Activated naive CD8-positive, alpha-beta T cell treated with anti-CD3 and anti-CD28 coated beads for 36 hours (primary cell): ENCODE data around the gene PTPRN2. TPM values are rescaled to one million over a fixed set of nuclear protein-coding genes. Genes with fewer than 3 reads are reported as not detected.

Source experiments
- DNase-seq: peaks from one replicate; pipeline ENCODE4 v3.0.0; 2021
- H3K27ac Mint-ChIP-seq: one replicate; pipeline ENCODE4 v1.8.0; 2022; ENCODE audit warnings: mild to moderate bottlenecking, moderate library complexity, mixed read lengths
- H3K27me3 Mint-ChIP-seq: one replicate; pipeline ENCODE4 v1.8.0; 2022; ENCODE audit warnings: mild to moderate bottlenecking, mixed read lengths
- H3K36me3 Mint-ChIP-seq: one replicate; pipeline ENCODE4 v1.8.0; 2021; ENCODE audit warnings: mild to moderate bottlenecking, mixed read lengths
- H3K4me1 Mint-ChIP-seq: one replicate; pipeline ENCODE4 v1.8.0; 2021; ENCODE audit warnings: mixed read lengths
- H3K4me3 Mint-ChIP-seq: one replicate; pipeline ENCODE4 v1.8.0; 2022; ENCODE audit warnings: mild to moderate bottlenecking, moderate library complexity, mixed read lengths
- H3K9me3 Mint-ChIP-seq: one replicate; pipeline ENCODE4 v1.8.0; 2022; ENCODE audit warnings: mixed read lengths
- total RNA-seq, 2 experiments: library from RNA; stranded (reverse); gene quantifications; one replicate each; pipeline ENCODE4 v1.2.3, GENCODE V29; 2021

PTPRN2 gene
- total RNA-seq, 2 experiments from 2014 or later, result 0.72 to 0.74 TPM

- Mint-ChIP-seq H3K9me3 (peaks cover 3% of the 10 kb centered on the region), H3K36me3 (no peaks in the 10 kb centered on the region), H3K27ac (no peak overlapping the region), H3K27me3 (no peaks in the 10 kb centered on the region), H3K4me3 (no peak overlapping the region), H3K4me1 (no peaks in the 10 kb centered on the region)
- no peak for DNase-seq
These were observed 506.7 kb downstream of the PTPRN2 start for GRCh38 chr7:158080899-158081445.

GRCh38 chr7:158077934-158078910, 509.4 kb downstream of the PTPRN2 start:
- no peaks in the 10 kb centered on the region for H3K36me3 Mint-ChIP-seq
- H3K4me3 Mint-ChIP-seq, result no peak overlapping the region
- H3K27me3 Mint-ChIP-seq, result no peaks in the 10 kb centered on the region

GRCh38 chr7:158077151-158077840, 510.3 kb downstream of the PTPRN2 start:
- Mint-ChIP-seq H3K9me3 (no peaks in the 10 kb centered on the region), H3K36me3 (no peaks in the 10 kb centered on the region), H3K4me1 (no peaks in the 10 kb centered on the region), H3K27ac (no peak overlapping the region), H3K4me3 (no peak overlapping the region), H3K27me3 (no peaks in the 10 kb centered on the region)
- DNase-seq, result no peak

More at GRCh38 chr7:158077934-158078910, 509.4 kb downstream of the PTPRN2 start:
- no peak for DNase-seq
- no peaks in the 10 kb centered on the region for H3K4me1 Mint-ChIP-seq
- H3K27ac Mint-ChIP-seq, result no peak overlapping the region
- no peaks in the 10 kb centered on the region for H3K9me3 Mint-ChIP-seq

- H3K4me1 Mint-ChIP-seq, result no peaks in the 10 kb centered on the region
- H3K36me3 Mint-ChIP-seq, result no peaks in the 10 kb centered on the region
- no peak overlapping the region for H3K27ac Mint-ChIP-seq
- no peaks in the 10 kb centered on the region for H3K9me3 Mint-ChIP-seq
- no peak overlapping the region for H3K4me3 Mint-ChIP-seq
- DNase-seq, result no peak
- no peaks in the 10 kb centered on the region for H3K27me3 Mint-ChIP-seq
These were observed 511.0 kb downstream of the PTPRN2 start for GRCh38 chr7:158076656-158077055.

- H3K27me3 Mint-ChIP-seq, result no peaks in the 10 kb centered on the region
- no peak overlapping the region for H3K4me3 Mint-ChIP-seq
- H3K9me3 Mint-ChIP-seq, result no peaks in the 10 kb centered on the region
- no peak for DNase-seq
- H3K4me1 Mint-ChIP-seq, result no peaks in the 10 kb centered on the region
- H3K36me3 Mint-ChIP-seq, result no peaks in the 10 kb centered on the region
- H3K27ac Mint-ChIP-seq, result no peak overlapping the region
These were observed 511.4 kb downstream of the PTPRN2 start for GRCh38 chr7:158076215-158076614.

GRCh38 chr7:158075633-158076001, 512.0 kb downstream of the PTPRN2 start:
- no peak overlapping the region for H3K4me3 Mint-ChIP-seq
- no peaks in the 10 kb centered on the region for H3K4me1 Mint-ChIP-seq
- H3K36me3 Mint-ChIP-seq, result no peaks in the 10 kb centered on the region
- no peaks in the 10 kb centered on the region for H3K9me3 Mint-ChIP-seq
- no peak for DNase-seq
- no peak overlapping the region for H3K27ac Mint-ChIP-seq
- no peaks in the 10 kb centered on the region for H3K27me3 Mint-ChIP-seq

- Mint-ChIP-seq H3K9me3 (peaks cover under 1% of the 10 kb centered on the region), H3K36me3 (no peaks in the 10 kb centered on the region), H3K27ac (no peak overlapping the region), H3K27me3 (no peaks in the 10 kb centered on the region), H3K4me1 (no peaks in the 10 kb centered on the region), H3K4me3 (no peak overlapping the region)
- DNase-seq, result no peak
These were observed 512.6 kb downstream of the PTPRN2 start for GRCh38 chr7:158074896-158075632.

GRCh38 chr7:158073845-158074840, 513.5 kb downstream of the PTPRN2 start:
- Mint-ChIP-seq H3K36me3 (no peaks in the 10 kb centered on the region), H3K27me3 (no peaks in the 10 kb centered on the region), H3K4me3 (no peak overlapping the region), H3K27ac (no peak overlapping the region), H3K4me1 (no peaks in the 10 kb centered on the region), H3K9me3 (peaks cover 2% of the 10 kb centered on the region)
- DNase-seq, result no peak

GRCh38 chr7:158072991-158073730, 514.5 kb downstream of the PTPRN2 start:
- H3K27ac Mint-ChIP-seq, result no peak overlapping the region

GRCh38 chr7:158070222-158070920, 517.3 kb downstream of the PTPRN2 start:
- Mint-ChIP-seq H3K4me3 (no peak overlapping the region), H3K36me3 (no peaks in the 10 kb centered on the region), H3K4me1 (no peaks in the 10 kb centered on the region), H3K27ac (no peak overlapping the region), H3K9me3 (peaks cover 2% of the 10 kb centered on the region), H3K27me3 (no peaks in the 10 kb centered on the region)
- no peak for DNase-seq

More at GRCh38 chr7:158072991-158073730, 514.5 kb downstream of the PTPRN2 start:
- Mint-ChIP-seq H3K4me1 (no peaks in the 10 kb centered on the region), H3K4me3 (no peak overlapping the region), H3K9me3 (peaks cover 2% of the 10 kb centered on the region), H3K27me3 (no peaks in the 10 kb centered on the region), H3K36me3 (no peaks in the 10 kb centered on the region)
- DNase-seq, result no peak

- H3K27ac Mint-ChIP-seq, result no peak overlapping the region
- H3K4me3 Mint-ChIP-seq, result no peak overlapping the region
- no peak for DNase-seq
- peaks cover 5% of the 10 kb centered on the region for H3K27me3 Mint-ChIP-seq
- H3K9me3 Mint-ChIP-seq, result peaks cover 2% of the 10 kb centered on the region
- no peaks in the 10 kb centered on the region for H3K36me3 Mint-ChIP-seq
- H3K4me1 Mint-ChIP-seq, result no peaks in the 10 kb centered on the region
These were observed 518.8 kb downstream of the PTPRN2 start for GRCh38 chr7:158068853-158069252.

- no peaks in the 10 kb centered on the region for H3K4me1 Mint-ChIP-seq
- H3K27ac Mint-ChIP-seq, result no peak overlapping the region
- H3K4me3 Mint-ChIP-seq, result no peak overlapping the region
- H3K9me3 Mint-ChIP-seq, result peaks cover 2% of the 10 kb centered on the region
- DNase-seq, result no peak
- H3K36me3 Mint-ChIP-seq, result no peaks in the 10 kb centered on the region
- peaks cover 5% of the 10 kb centered on the region for H3K27me3 Mint-ChIP-seq
These were observed 519.6 kb downstream of the PTPRN2 start for GRCh38 chr7:158067931-158068482.
